ENCODE measurements around the gene TAS1R3.
A peak's percentile ranks its signal among the peaks of the same experiment; 100 is the strongest.

TAS1R3 gene

GRCh38 chr1:1351511-1352427 is 20.7 kb downstream of the TAS1R3 start:
- CTCF ChIA-PET: no interaction called here
- POLR2A ChIA-PET: interaction anchor here (3.0 to 3.3 kb wide), 2 partner anchors 19 to 23 kb away, joined by 17 to 28 read pairs; partner anchors contain the start of gene AURKAIP1

GRCh38 chr1:1352786-1353388 is 21.8 kb downstream of the TAS1R3 start:
- TF ChIP-seq FOXA1 (IDR thresholded peaks at IDR 0.05): no peak
- no peak for TF ChIP-seq SP1 (IDR thresholded peaks at IDR 0.05)
- TF ChIP-seq LEF1 (IDR thresholded peaks at IDR 0.05; ENCODE audit: borderline replicate concordance): no peak
- TF ChIP-seq L3MBTL2 (conservative IDR thresholded peaks at IDR 0.05): no peak
- no peak for TF ChIP-seq BHLHE40 (IDR thresholded peaks at IDR 0.05; ENCODE audit: borderline replicate concordance)
- POLR2A ChIA-PET: interaction anchor here (3.0 to 3.3 kb wide), 2 partner anchors 18 to 22 kb away, joined by 17 to 28 read pairs; partner anchors contain the start of gene AURKAIP1
- DNase-seq (ENCODE audit: extremely low spot score): no peak
- CTCF ChIA-PET: no interaction called here

More at GRCh38 chr1:1351511-1352427, 20.7 kb downstream of the TAS1R3 start:
- DNase-seq (ENCODE audit: extremely low spot score): no peak
- TF ChIP-seq ZNF384 (IDR thresholded peaks at IDR 0.05) (no peak), HDGF (IDR thresholded peaks at IDR 0.05; ENCODE audit: borderline replicate concordance) (no peak)

- DNase-seq (ENCODE audit: extremely low spot score): no peak
- TF ChIP-seq L3MBTL2 (conservative IDR thresholded peaks at IDR 0.05) (peak; percentile 23; the same call in 1 of the 2 replicates), BHLHE40 (IDR thresholded peaks at IDR 0.05; ENCODE audit: borderline replicate concordance) (no peak)
- ChIA-PET POLR2A (interaction anchor here (1.1 to 3.3 kb wide), 3 partner anchors 17 to 54 kb away, joined by 3 to 28 read pairs (median 17); partner anchors contain the start of genes AURKAIP1 and MRPL20), CTCF (interaction anchor here (1.1 kb wide), 1 partner anchor 18 kb away, joined by 3 read pairs; no protein-coding TSS in a partner anchor)
Observed at GRCh38 chr1:1353389-1354151, 22.5 kb downstream of the TAS1R3 start.

- POLR2A ChIA-PET: interaction anchor here (1.0 to 3.3 kb wide), 4 partner anchors 16 to 53 kb away, joined by 3 to 28 read pairs (median 10); partner anchors contain the start of genes AURKAIP1 and MRPL20
- TF ChIP-seq TARDBP (IDR thresholded peaks at IDR 0.05) (no peak), PKNOX1 (IDR thresholded peaks at IDR 0.05) (no peak), ARNT (IDR thresholded peaks at IDR 0.05) (no peak), FOXM1 (IDR thresholded peaks at IDR 0.05; ENCODE audit: borderline replicate concordance) (no peak)
- CTCF ChIA-PET: interaction anchor here (1.1 kb wide), 1 partner anchor 17 kb away, joined by 3 read pairs; no protein-coding TSS in a partner anchor
- no peak for DNase-seq (ENCODE audit: extremely low spot score)
Observed at GRCh38 chr1:1354271-1355247, 23.5 kb downstream of the TAS1R3 start.

- DNase-seq (ENCODE audit: extremely low spot score): no peak
- ChIA-PET POLR2A (interaction anchor here (1.0 kb wide), 1 partner anchor 20 kb away, joined by 3 read pairs; the partner anchor contains the start of gene AURKAIP1), CTCF (no interaction called here)
- TF ChIP-seq SUZ12 (IDR thresholded peaks at IDR 0.05) (no peak), FOXK2 (IDR thresholded peaks at IDR 0.05) (no peak)
Observed at GRCh38 chr1:1355416-1355815, 24.3 kb downstream of the TAS1R3 start.

GRCh38 chr1:1356166-1356795 is 25.2 kb downstream of the TAS1R3 start:
- DNase-seq (ENCODE audit: extremely low spot score): no peak
- no peak for TF ChIP-seq FOXM1 (IDR thresholded peaks at IDR 0.05; ENCODE audit: borderline replicate concordance)
- TF ChIP-seq ARNT (IDR thresholded peaks at IDR 0.05): no peak
- TF ChIP-seq NFRKB (IDR thresholded peaks at IDR 0.05): no peak
- no peak for TF ChIP-seq FOXK2 (IDR thresholded peaks at IDR 0.05)
- POLR2A ChIA-PET: interaction anchor here (1.0 kb wide), 1 partner anchor 19 kb away, joined by 3 read pairs; the partner anchor contains the start of gene AURKAIP1
- CTCF ChIA-PET: no interaction called here

GRCh38 chr1:1356796-1357401 is 25.8 kb downstream of the TAS1R3 start:
- POLR2A ChIA-PET: interaction anchor here (2.3 kb wide), 1 partner anchor 18 kb away, joined by 8 read pairs; the partner anchor contains the start of gene AURKAIP1
- CTCF ChIA-PET: interaction anchor here (0.8 kb wide), 1 partner anchor 15 kb away, joined by 4 read pairs; no protein-coding TSS in a partner anchor
- no peak for TF ChIP-seq FOXA1 (IDR thresholded peaks at IDR 0.05)
- TF ChIP-seq BHLHE40 (IDR thresholded peaks at IDR 0.05; ENCODE audit: borderline replicate concordance): no peak
- TF ChIP-seq ELF4 (IDR thresholded peaks at IDR 0.05): no peak
- TF ChIP-seq HDGF (IDR thresholded peaks at IDR 0.05; ENCODE audit: borderline replicate concordance): no peak
- TF ChIP-seq LEF1 (IDR thresholded peaks at IDR 0.05; ENCODE audit: borderline replicate concordance): no peak
- TF ChIP-seq FOXM1 (IDR thresholded peaks at IDR 0.05; ENCODE audit: borderline replicate concordance): no peak
- TF ChIP-seq ARNT (IDR thresholded peaks at IDR 0.05): no peak
- no peak for TF ChIP-seq SP1 (IDR thresholded peaks at IDR 0.05)
- no peak for TF ChIP-seq TARDBP (IDR thresholded peaks at IDR 0.05)
- DNase-seq (ENCODE audit: extremely low spot score): no peak
